Calu3 (cell line): ENCODE measurements around the gene TMEM161B. TPM values are rescaled to one million over a fixed set of nuclear protein-coding genes. Genes with fewer than 3 reads are reported as not detected.

Source experiments
- BruUV-seq: library from RNA; stranded (reverse); fragments of 400-500 nt; replicated peaks from 2 replicates; lab custom pipeline; 2021; lab: Mats Ljungman, UMichigan
- CTCF ChIA-PET: fragments of 300-600 bp; sonication (Branson Sonifier 250); formaldehyde crosslinking; loops from one replicate; lab custom pipeline; 2022; ENCODE audit warnings: antibody characterized with exemption; lab: Charles Lee
- DNase-seq: peaks from one replicate; pipeline ENCODE4 v3.0.0; 2022
- H3K27ac Mint-ChIP-seq: one replicate; pipeline ENCODE4 v1.8.0; 2022; ENCODE audit warnings: mixed read lengths; ENCODE audit not compliant: unreplicated experiment
- H3K27me3 Mint-ChIP-seq: one replicate; pipeline ENCODE4 v1.8.0; 2022; ENCODE audit warnings: mixed read lengths; ENCODE audit not compliant: unreplicated experiment
- H3K36me3 Mint-ChIP-seq: one replicate; pipeline ENCODE4 v1.8.0; 2022; ENCODE audit warnings: mild to moderate bottlenecking, moderate library complexity, mixed read lengths; ENCODE audit not compliant: insufficient read depth, unreplicated experiment
- H3K4me1 Mint-ChIP-seq: one replicate; pipeline ENCODE4 v1.8.0; 2022; ENCODE audit warnings: mild to moderate bottlenecking, low read depth, mixed read lengths; ENCODE audit not compliant: unreplicated experiment
- H3K4me3 Mint-ChIP-seq: one replicate; pipeline ENCODE4 v1.8.0; 2022; ENCODE audit warnings: mild to moderate bottlenecking, low read depth, moderate library complexity, mixed read lengths; ENCODE audit not compliant: unreplicated experiment
- H3K9me3 Mint-ChIP-seq: one replicate; pipeline ENCODE4 v1.8.0; 2022; ENCODE audit warnings: low read depth, mixed read lengths; ENCODE audit not compliant: unreplicated experiment
- intact Hi-C: fragments of 100-400 bp; cut with micrococcal nuclease; formaldehyde crosslinking; loops from one replicate; pipeline ENCODE4 v1.10.0; 2022; ENCODE audit not compliant: unreplicated experiment
- total RNA-seq: library from RNA; stranded (reverse); gene quantifications from 2 replicates; pipeline ENCODE4 v1.2.3, GENCODE V29; 2022
- TF ChIP-seq, protein P1 (sequence below): fragments of 200-600 bp; IDR thresholded peaks from one replicate; pipeline ENCODE4 v1.8.0; 2022; ENCODE audit warnings: antibody characterized with exemption; ENCODE audit not compliant: unreplicated experiment

TMEM161B gene
- total RNA-seq, 1 experiment from 2014 or later: 35.7 TPM

- Mint-ChIP-seq H3K36me3 (peaks cover 7% of the 10 kb centered on the region), H3K27ac (no peak overlapping the region), H3K4me3 (no peak overlapping the region), H3K9me3 (no peaks in the 10 kb centered on the region), H3K4me1 (no peaks in the 10 kb centered on the region), H3K27me3 (no peaks in the 10 kb centered on the region)
- intact Hi-C loops: no loop called here
- no peak for DNase-seq
- TF ChIP-seq, protein P1, sequence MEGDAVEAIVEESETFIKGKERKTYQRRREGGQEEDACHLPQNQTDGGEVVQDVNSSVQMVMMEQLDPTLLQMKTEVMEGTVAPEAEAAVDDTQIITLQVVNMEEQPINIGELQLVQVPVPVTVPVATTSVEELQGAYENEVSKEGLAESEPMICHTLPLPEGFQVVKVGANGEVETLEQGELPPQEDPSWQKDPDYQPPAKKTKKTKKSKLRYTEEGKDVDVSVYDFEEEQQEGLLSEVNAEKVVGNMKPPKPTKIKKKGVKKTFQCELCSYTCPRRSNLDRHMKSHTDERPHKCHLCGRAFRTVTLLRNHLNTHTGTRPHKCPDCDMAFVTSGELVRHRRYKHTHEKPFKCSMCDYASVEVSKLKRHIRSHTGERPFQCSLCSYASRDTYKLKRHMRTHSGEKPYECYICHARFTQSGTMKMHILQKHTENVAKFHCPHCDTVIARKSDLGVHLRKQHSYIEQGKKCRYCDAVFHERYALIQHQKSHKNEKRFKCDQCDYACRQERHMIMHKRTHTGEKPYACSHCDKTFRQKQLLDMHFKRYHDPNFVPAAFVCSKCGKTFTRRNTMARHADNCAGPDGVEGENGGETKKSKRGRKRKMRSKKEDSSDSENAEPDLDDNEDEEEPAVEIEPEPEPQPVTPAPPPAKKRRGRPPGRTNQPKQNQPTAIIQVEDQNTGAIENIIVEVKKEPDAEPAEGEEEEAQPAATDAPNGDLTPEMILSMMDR: no peak
- CTCF ChIA-PET: no interaction called here
- BruUV-seq: no TSS peak
These were observed 12.7 kb upstream of the TMEM161B start for GRCh38 chr5:88281322-88281721.

- BruUV-seq: no TSS peak
- H3K36me3 Mint-ChIP-seq: peaks cover 13% of the 10 kb centered on the region
- TF ChIP-seq, protein P1: no peak
- no peaks in the 10 kb centered on the region for H3K9me3 Mint-ChIP-seq
- no peak overlapping the region for H3K27ac Mint-ChIP-seq
- H3K4me3 Mint-ChIP-seq: no peak overlapping the region
- no peaks in the 10 kb centered on the region for H3K4me1 Mint-ChIP-seq
- no peaks in the 10 kb centered on the region for H3K27me3 Mint-ChIP-seq
- CTCF ChIA-PET: interaction anchor here (0.6 to 1.1 kb wide), 2 partner anchors 211 to 411 kb away, joined by 3 to 5 read pairs; no protein-coding TSS in a partner anchor
- no peak for DNase-seq
- intact Hi-C loops: no loop called here
These were observed 10.9 kb upstream of the TMEM161B start for GRCh38 chr5:88279584-88279983.

- peaks cover 30% of the 10 kb centered on the region for H3K36me3 Mint-ChIP-seq
- no TSS peak for BruUV-seq
- intact Hi-C loops: no loop called here
These were observed 7.7 kb upstream of the TMEM161B start for GRCh38 chr5:88276378-88276777.

GRCh38 chr5:88275581-88275980, 6.9 kb upstream of the TMEM161B start:
- Mint-ChIP-seq H3K27me3 (no peaks in the 10 kb centered on the region), H3K4me1 (peaks cover 12% of the 10 kb centered on the region), H3K36me3 (peaks cover 28% of the 10 kb centered on the region), H3K4me3 (no peak overlapping the region), H3K9me3 (no peaks in the 10 kb centered on the region), H3K27ac (no peak overlapping the region)
- CTCF ChIA-PET: no interaction called here
- BruUV-seq: no TSS peak
- TF ChIP-seq, protein P1: no peak
- intact Hi-C loops: no loop called here
- no peak for DNase-seq

More at GRCh38 chr5:88276378-88276777, 7.7 kb upstream of the TMEM161B start:
- TF ChIP-seq, protein P1: no peak
- H3K27ac Mint-ChIP-seq: no peak overlapping the region
- H3K4me3 Mint-ChIP-seq: no peak overlapping the region
- DNase-seq: no peak
- no peaks in the 10 kb centered on the region for H3K9me3 Mint-ChIP-seq
- H3K27me3 Mint-ChIP-seq: no peaks in the 10 kb centered on the region
- peaks cover 4% of the 10 kb centered on the region for H3K4me1 Mint-ChIP-seq
- CTCF ChIA-PET: no interaction called here
